Suprapubic skin (tissue), 3 donors: Measurements from ENCODE around the gene PTPRD.

Experiments used
- POLR2AphosphoS5 ChIP-seq, 3 donors: sonication (generic); formaldehyde crosslinking; IDR thresholded peaks; one replicate each; pipeline ENCODE4 v1.6.1; 2017; ENCODE audit warnings: antibody characterized with exemption in 3 of 3
- TF ChIP-seq, protein P1 (sequence below), 2 donors: fragments of 200-600 bp in 1 of 2; fragments of 450-650 bp in 1 of 2; sonication (generic) in 1 of 2; IDR thresholded peaks; one replicate each; pipeline ENCODE4 v1.5.1; 2016 to 2019; ENCODE audit warnings: antibody characterized with exemption in 2 of 2, mild to moderate bottlenecking in 1 of 2, moderate library complexity in 1 of 2

- no peak for TF ChIP-seq POLR2AphosphoS5 (IDR thresholded peaks at IDR 0.05)
- TF ChIP-seq, protein P1, sequence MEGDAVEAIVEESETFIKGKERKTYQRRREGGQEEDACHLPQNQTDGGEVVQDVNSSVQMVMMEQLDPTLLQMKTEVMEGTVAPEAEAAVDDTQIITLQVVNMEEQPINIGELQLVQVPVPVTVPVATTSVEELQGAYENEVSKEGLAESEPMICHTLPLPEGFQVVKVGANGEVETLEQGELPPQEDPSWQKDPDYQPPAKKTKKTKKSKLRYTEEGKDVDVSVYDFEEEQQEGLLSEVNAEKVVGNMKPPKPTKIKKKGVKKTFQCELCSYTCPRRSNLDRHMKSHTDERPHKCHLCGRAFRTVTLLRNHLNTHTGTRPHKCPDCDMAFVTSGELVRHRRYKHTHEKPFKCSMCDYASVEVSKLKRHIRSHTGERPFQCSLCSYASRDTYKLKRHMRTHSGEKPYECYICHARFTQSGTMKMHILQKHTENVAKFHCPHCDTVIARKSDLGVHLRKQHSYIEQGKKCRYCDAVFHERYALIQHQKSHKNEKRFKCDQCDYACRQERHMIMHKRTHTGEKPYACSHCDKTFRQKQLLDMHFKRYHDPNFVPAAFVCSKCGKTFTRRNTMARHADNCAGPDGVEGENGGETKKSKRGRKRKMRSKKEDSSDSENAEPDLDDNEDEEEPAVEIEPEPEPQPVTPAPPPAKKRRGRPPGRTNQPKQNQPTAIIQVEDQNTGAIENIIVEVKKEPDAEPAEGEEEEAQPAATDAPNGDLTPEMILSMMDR (IDR thresholded peaks at IDR 0.05), result no peak
Observed at GRCh38 chr9:10387282-10387681, 225.5 kb downstream of the PTPRD start.
